HEK293 (cell line): ENCODE data around the gene MTFR1L.

Experiments used
- CTCF ChIA-PET: fragments of 350-600 bp; formaldehyde crosslinking; extraction: SDS; loops from one replicate; lab custom pipeline; 2021; ENCODE audit warnings: antibody characterized with exemption; lab: Yijun Ruan, JAX
- POLR2A ChIA-PET: fragments of 300-600 bp; formaldehyde crosslinking; extraction: SDS; loops from one replicate; lab custom pipeline; 2020; ENCODE audit warnings: antibody characterized with exemption, inconsistent platforms; lab: Yijun Ruan, JAX
- H3K27ac ChIP-seq: fragments of 200-500 bp; sonication (Bioruptor generic); 2 replicates; pipeline ENCODE4 v1.5.1; 2014; ENCODE audit warnings: low read depth, low read length, control low read depth, inconsistent platforms; ENCODE audit errors: extremely low read depth
- H3K36me3 ChIP-seq, 2 experiments: fragments of 200-500 bp in 1 of 2; sonication (Bioruptor generic) in 1 of 2; 1 replicate in 1 of 2; 2 replicates in 1 of 2; pipeline ENCODE4 v1.5.1; 2014 to 2017; ENCODE audit warnings: inconsistent platforms in 2 of 2, low read length in 2 of 2; ENCODE audit not compliant: control insufficient read depth in 2 of 2, insufficient read depth in 1 of 2
- H3K4me1 ChIP-seq: fragments of 200-500 bp; sonication (Bioruptor generic); 2 replicates; pipeline ENCODE4 v1.5.1; 2014; ENCODE audit warnings: mild to moderate bottlenecking, low read length, inconsistent platforms; ENCODE audit not compliant: control insufficient read depth, insufficient read depth
- H3K4me3 ChIP-seq: 2 replicates; pipeline ENCODE4 v1.5.1; 2011; ENCODE audit warnings: low read depth, mild to moderate bottlenecking, control low read depth, low read length, moderate library complexity
- H3K9me3 ChIP-seq: fragments of 200-500 bp; sonication (Bioruptor generic); 2 replicates; pipeline ENCODE4 v1.5.1; 2014; ENCODE audit warnings: low read depth, low read length, inconsistent platforms; ENCODE audit not compliant: control insufficient read depth, insufficient read depth
- GLIS1 ChIP-seq: fragments of 450-650 bp; formaldehyde crosslinking; IDR thresholded peaks from 2 replicates; pipeline ENCODE4 v1.5.1; 2016; ENCODE audit warnings: missing biosample characterization, missing genetic modification characterization
- OSR2 ChIP-seq: fragments of 450-650 bp; formaldehyde crosslinking; IDR thresholded peaks from 2 replicates; pipeline ENCODE4 v1.5.1; 2016; ENCODE audit warnings: missing biosample characterization, missing genetic modification characterization
- TCF7L2 ChIP-seq: IDR thresholded peaks from 2 replicates; pipeline ENCODE4 v1.6.1; 2011; ENCODE audit warnings: low read depth, mild to moderate bottlenecking, inconsistent platforms, low read length, moderate library complexity, borderline replicate concordance
- WT1 ChIP-seq: fragments of 450-650 bp; formaldehyde crosslinking; IDR thresholded peaks from 2 replicates; pipeline ENCODE4 v1.5.1; 2016; ENCODE audit warnings: missing biosample characterization, missing genetic modification characterization
- ZBTB20 ChIP-seq: fragments of 450-650 bp; formaldehyde crosslinking; IDR thresholded peaks from 2 replicates; pipeline ENCODE4 v1.5.1; 2016; ENCODE audit warnings: missing biosample characterization, missing genetic modification characterization
- ZEB2 ChIP-seq: fragments of 450-650 bp; formaldehyde crosslinking; IDR thresholded peaks from 2 replicates; pipeline ENCODE4 v1.5.1; 2016; ENCODE audit warnings: missing biosample characterization, missing genetic modification characterization
- ZNF121 ChIP-seq: fragments of 450-650 bp; formaldehyde crosslinking; IDR thresholded peaks from 2 replicates; pipeline ENCODE4 v1.5.1; 2016; ENCODE audit warnings: missing biosample characterization, missing genetic modification characterization
- ZNF394 ChIP-seq: fragments of 450-650 bp; formaldehyde crosslinking; IDR thresholded peaks from 2 replicates; pipeline ENCODE4 v1.5.1; 2016; ENCODE audit warnings: missing biosample characterization, missing genetic modification characterization, mild to moderate bottlenecking, moderate library complexity, borderline replicate concordance
- ZNF600 ChIP-seq: fragments of 450-650 bp; formaldehyde crosslinking; IDR thresholded peaks from 2 replicates; pipeline ENCODE4 v1.5.1; 2016; ENCODE audit warnings: missing biosample characterization, missing genetic modification characterization
- ZNF677 ChIP-seq: fragments of 450-650 bp; IDR thresholded peaks from 2 replicates; pipeline ENCODE4 v1.5.0; 2018; ENCODE audit warnings: missing biosample characterization, mild to moderate bottlenecking, missing genetic modification characterization, moderate library complexity
- ZXDB ChIP-seq: fragments of 450-650 bp; formaldehyde crosslinking; IDR thresholded peaks from 2 replicates; pipeline ENCODE4 v1.5.1; 2016; ENCODE audit warnings: missing biosample characterization, missing genetic modification characterization
- TF ChIP-seq, protein P1 (sequence below): IDR thresholded peaks from 2 replicates; pipeline ENCODE4 v1.6.1; 2011; ENCODE audit warnings: mild to moderate bottlenecking, low read depth, low read length, borderline replicate concordance
- TF ChIP-seq, protein P2 (sequence below): fragments of 450-650 bp; formaldehyde crosslinking; IDR thresholded peaks from 2 replicates; pipeline ENCODE4 v1.5.1; 2016; ENCODE audit warnings: missing biosample characterization, missing genetic modification characterization
- TF ChIP-seq, protein P3 (sequence below): fragments of 450-650 bp; formaldehyde crosslinking; IDR thresholded peaks from 2 replicates; pipeline ENCODE4 v1.5.1; 2016; ENCODE audit warnings: missing biosample characterization, missing genetic modification characterization
- TF ChIP-seq, protein P4 (sequence below): fragments of 450-650 bp; formaldehyde crosslinking; conservative IDR thresholded peaks from 2 replicates; pipeline ENCODE4 v1.5.1; 2016; ENCODE audit warnings: low read depth, missing biosample characterization, missing genetic modification characterization
- TF ChIP-seq, protein P5 (sequence below): fragments of 450-650 bp; formaldehyde crosslinking; IDR thresholded peaks from 2 replicates; pipeline ENCODE4 v1.5.1; 2016; ENCODE audit warnings: missing biosample characterization, missing genetic modification characterization
- TF ChIP-seq, protein P6 (sequence below): fragments of 450-650 bp; formaldehyde crosslinking; IDR thresholded peaks from 2 replicates; pipeline ENCODE4 v1.5.1; 2016; ENCODE audit warnings: missing biosample characterization, missing genetic modification characterization
- TF ChIP-seq, protein P7 (sequence below): fragments of 450-650 bp; formaldehyde crosslinking; IDR thresholded peaks from 2 replicates; pipeline ENCODE4 v1.5.1; 2016; ENCODE audit warnings: missing biosample characterization, missing genetic modification characterization

MTFR1L gene

DNA sequence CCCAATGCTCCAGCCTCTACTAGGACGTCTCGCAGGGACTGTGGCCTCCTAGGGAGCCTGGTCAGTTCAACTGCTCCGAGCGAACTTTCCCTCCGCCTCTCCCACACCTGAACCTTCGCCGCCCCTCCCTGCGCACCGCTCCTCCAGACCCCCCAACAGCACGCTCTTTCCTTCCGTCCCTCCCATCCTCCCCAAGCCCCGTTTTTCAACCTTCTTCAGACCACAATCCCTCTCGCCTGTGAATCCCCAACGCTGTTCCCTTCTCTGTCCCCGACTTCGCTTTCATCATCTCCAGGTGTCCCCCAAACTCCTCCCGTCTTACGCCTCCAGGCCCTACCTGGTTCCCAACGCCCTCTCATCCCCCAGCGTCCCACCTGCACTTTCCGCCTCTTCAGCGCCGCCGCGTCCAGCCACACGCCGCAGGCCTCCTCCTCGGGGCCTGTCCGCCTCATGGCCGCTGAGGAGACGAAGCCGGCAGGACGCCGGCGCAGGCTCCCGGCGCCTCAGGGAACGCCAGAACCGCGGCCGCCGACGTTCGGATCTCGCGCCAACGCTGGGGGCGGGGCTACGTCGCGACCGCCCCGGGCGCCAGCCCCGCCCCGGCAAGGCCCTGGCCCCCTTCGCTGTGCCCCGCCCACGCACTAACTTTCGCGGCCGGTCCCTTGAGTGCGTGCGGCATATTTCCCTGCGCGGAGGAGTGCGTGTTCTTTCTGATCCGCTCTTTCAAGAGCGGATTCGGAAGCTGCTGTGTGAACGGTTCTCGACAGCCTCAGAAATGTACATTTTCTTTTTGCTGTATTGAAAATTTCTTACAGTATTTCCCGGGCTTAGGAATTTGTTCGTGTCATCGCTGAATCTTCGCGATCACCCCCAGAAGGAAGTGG is 39.4 kb downstream of the MTFR1L start, which contains the start of gene AUNIP (continued):
- TF ChIP-seq, protein P1, sequence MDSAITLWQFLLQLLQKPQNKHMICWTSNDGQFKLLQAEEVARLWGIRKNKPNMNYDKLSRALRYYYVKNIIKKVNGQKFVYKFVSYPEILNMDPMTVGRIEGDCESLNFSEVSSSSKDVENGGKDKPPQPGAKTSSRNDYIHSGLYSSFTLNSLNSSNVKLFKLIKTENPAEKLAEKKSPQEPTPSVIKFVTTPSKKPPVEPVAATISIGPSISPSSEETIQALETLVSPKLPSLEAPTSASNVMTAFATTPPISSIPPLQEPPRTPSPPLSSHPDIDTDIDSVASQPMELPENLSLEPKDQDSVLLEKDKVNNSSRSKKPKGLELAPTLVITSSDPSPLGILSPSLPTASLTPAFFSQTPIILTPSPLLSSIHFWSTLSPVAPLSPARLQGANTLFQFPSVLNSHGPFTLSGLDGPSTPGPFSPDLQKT: no peak
- peak; percentile 55; the same call in 1 of the 2 replicates for TF ChIP-seq ZNF121 (tag by site-specific recombination)

DNA sequence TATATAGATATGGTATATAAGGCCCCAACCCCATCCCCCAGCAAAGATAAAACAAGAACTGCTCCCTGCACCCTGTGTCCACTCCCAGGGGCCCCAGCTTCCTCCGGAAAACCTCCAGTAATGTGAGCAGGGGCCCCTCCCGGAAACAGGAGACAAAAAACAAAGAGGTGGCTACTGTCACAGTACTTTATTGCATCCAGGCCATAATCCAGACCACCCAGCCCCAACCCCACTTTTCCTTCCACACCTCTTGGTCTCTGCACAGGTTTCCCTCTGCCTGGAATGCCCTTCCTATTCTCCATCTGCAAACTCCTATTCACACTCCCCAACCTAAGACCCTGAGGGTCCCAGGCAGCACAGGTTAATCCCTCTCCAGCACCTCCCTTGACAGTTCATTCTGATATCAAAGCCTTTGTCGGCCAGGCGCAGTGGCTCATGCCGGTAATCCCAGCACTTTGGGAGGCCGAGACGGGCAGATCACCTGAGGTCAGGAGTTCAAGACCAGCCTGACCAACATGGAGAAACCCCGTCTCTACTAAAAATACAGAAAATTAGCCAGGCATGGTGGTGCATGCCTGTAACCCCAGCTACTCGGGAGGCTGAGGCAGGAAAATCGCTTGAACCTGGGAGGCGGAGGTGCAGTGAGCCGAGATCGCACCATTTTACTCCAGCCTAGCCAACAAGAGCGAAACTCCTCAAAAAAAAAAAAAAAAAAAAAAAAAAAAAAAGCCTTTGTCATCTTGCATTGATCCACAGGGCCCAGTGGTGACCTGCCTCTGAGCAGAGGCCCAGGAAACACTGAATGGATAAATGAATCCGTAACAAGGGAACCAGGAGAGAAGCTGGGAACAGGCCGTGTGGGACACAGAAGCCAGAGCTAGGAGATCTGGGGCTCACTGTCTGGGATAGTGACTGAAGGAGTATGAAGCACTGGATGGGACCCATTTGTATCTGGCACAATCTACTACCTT is 41.8 kb downstream of the MTFR1L start:
- CTCF ChIA-PET: interaction anchor here (0.6 to 0.7 kb wide), 2 partner anchors 31 to 136 kb away, joined by 3 read pairs; partner anchors contain the start of gene PAFAH2
- Histone ChIP-seq H3K27ac (no peak overlapping the region), H3K9me3 (no peaks in the 10 kb centered on the region), H3K4me3 (no peak overlapping the region), H3K4me1 (no peaks in the 10 kb centered on the region), H3K36me3 (peaks cover 0 to 26% of the 10 kb centered on the region in 2 experiments; a peak in 2 of 3 replicates)
- POLR2A ChIA-PET: interaction anchor here (0.6 to 1.2 kb wide), 2 partner anchors 10 to 13 kb away, joined by 4 to 5 read pairs; partner anchors contain the start of gene PAQR7
- TF ChIP-seq, protein P2, sequence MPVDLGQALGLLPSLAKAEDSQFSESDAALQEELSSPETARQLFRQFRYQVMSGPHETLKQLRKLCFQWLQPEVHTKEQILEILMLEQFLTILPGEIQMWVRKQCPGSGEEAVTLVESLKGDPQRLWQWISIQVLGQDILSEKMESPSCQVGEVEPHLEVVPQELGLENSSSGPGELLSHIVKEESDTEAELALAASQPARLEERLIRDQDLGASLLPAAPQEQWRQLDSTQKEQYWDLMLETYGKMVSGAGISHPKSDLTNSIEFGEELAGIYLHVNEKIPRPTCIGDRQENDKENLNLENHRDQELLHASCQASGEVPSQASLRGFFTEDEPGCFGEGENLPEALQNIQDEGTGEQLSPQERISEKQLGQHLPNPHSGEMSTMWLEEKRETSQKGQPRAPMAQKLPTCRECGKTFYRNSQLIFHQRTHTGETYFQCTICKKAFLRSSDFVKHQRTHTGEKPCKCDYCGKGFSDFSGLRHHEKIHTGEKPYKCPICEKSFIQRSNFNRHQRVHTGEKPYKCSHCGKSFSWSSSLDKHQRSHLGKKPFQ: 0 out of 2 replicates have a peak, but pooled peaks have one; percentile 23
- TF ChIP-seq, protein P3, sequence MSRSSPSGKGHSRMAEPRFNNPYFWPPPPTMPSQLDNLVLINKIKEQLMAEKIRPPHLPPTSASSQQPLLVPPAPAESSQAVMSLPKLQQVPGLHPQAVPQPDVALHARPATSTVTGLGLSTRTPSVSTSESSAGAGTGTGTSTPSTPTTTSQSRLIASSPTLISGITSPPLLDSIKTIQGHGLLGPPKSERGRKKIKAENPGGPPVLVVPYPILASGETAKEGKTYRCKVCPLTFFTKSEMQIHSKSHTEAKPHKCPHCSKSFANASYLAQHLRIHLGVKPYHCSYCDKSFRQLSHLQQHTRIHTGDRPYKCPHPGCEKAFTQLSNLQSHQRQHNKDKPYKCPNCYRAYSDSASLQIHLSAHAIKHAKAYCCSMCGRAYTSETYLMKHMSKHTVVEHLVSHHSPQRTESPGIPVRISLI (tag by site-specific recombination): peak; percentile 89
- TF ChIP-seq, protein P4, sequence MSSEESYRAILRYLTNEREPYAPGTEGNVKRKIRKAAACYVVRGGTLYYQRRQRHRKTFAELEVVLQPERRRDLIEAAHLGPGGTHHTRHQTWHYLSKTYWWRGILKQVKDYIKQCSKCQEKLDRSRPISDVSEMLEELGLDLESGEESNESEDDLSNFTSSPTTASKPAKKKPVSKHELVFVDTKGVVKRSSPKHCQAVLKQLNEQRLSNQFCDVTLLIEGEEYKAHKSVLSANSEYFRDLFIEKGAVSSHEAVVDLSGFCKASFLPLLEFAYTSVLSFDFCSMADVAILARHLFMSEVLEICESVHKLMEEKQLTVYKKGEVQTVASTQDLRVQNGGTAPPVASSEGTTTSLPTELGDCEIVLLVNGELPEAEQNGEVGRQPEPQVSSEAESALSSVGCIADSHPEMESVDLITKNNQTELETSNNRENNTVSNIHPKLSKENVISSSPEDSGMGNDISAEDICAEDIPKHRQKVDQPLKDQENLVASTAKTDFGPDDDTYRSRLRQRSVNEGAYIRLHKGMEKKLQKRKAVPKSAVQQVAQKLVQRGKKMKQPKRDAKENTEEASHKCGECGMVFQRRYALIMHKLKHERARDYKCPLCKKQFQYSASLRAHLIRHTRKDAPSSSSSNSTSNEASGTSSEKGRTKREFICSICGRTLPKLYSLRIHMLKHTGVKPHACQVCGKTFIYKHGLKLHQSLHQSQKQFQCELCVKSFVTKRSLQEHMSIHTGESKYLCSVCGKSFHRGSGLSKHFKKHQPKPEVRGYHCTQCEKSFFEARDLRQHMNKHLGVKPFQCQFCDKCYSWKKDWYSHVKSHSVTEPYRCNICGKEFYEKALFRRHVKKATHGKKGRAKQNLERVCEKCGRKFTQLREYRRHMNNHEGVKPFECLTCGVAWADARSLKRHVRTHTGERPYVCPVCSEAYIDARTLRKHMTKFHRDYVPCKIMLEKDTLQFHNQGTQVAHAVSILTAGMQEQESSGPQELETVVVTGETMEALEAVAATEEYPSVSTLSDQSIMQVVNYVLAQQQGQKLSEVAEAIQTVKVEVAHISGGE (tag by site-specific recombination): 0 out of 2 replicates have a peak, but pooled peaks have one; percentile 16
- TF ChIP-seq, protein P5, sequence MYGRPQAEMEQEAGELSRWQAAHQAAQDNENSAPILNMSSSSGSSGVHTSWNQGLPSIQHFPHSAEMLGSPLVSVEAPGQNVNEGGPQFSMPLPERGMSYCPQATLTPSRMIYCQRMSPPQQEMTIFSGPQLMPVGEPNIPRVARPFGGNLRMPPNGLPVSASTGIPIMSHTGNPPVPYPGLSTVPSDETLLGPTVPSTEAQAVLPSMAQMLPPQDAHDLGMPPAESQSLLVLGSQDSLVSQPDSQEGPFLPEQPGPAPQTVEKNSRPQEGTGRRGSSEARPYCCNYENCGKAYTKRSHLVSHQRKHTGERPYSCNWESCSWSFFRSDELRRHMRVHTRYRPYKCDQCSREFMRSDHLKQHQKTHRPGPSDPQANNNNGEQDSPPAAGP (tag by site-specific recombination): peak; percentile 49; the same call in 1 of the 2 replicates
- TF ChIP-seq ZEB2 (tag by site-specific recombination) (0 out of 2 replicates have a peak, but pooled peaks have one; percentile 26), ZNF394 (no peak), GLIS1 (tag by site-specific recombination) (peak; percentile 12; the same call in 1 of the 2 replicates), ZXDB (tag by site-specific recombination) (0 out of 2 replicates have a peak, but pooled peaks have one; percentile 44), OSR2 (tag by site-specific recombination) (peak; percentile 88), ZNF677 (no peak), TCF7L2 (0 out of 2 replicates have a peak, but pooled peaks have one; percentile 4), ZBTB20 (peak; percentile 50; the same call in 1 of the 2 replicates), ZNF600 (tag by site-specific recombination) (peak; percentile 82), WT1 (tag by site-specific recombination) (peak; percentile 79)
- TF ChIP-seq, protein P6, sequence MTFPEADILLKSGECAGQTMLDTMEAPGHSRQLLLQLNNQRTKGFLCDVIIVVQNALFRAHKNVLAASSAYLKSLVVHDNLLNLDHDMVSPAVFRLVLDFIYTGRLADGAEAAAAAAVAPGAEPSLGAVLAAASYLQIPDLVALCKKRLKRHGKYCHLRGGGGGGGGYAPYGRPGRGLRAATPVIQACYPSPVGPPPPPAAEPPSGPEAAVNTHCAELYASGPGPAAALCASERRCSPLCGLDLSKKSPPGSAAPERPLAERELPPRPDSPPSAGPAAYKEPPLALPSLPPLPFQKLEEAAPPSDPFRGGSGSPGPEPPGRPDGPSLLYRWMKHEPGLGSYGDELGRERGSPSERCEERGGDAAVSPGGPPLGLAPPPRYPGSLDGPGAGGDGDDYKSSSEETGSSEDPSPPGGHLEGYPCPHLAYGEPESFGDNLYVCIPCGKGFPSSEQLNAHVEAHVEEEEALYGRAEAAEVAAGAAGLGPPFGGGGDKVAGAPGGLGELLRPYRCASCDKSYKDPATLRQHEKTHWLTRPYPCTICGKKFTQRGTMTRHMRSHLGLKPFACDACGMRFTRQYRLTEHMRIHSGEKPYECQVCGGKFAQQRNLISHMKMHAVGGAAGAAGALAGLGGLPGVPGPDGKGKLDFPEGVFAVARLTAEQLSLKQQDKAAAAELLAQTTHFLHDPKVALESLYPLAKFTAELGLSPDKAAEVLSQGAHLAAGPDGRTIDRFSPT: peak; percentile 16; the same call in 1 of the 2 replicates
- TF ChIP-seq, protein P7, sequence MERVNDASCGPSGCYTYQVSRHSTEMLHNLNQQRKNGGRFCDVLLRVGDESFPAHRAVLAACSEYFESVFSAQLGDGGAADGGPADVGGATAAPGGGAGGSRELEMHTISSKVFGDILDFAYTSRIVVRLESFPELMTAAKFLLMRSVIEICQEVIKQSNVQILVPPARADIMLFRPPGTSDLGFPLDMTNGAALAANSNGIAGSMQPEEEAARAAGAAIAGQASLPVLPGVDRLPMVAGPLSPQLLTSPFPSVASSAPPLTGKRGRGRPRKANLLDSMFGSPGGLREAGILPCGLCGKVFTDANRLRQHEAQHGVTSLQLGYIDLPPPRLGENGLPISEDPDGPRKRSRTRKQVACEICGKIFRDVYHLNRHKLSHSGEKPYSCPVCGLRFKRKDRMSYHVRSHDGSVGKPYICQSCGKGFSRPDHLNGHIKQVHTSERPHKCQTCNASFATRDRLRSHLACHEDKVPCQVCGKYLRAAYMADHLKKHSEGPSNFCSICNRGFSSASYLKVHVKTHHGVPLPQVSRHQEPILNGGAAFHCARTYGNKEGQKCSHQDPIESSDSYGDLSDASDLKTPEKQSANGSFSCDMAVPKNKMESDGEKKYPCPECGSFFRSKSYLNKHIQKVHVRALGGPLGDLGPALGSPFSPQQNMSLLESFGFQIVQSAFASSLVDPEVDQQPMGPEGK (tag by site-specific recombination): 0 out of 2 replicates have a peak, but pooled peaks have one; percentile 20
